Panc1 (cell line): ENCODE measurements around the gene TPSG1. TPM values are rescaled to one million over a fixed set of nuclear protein-coding genes. Genes with fewer than 3 reads are reported as not detected.
"Not testable (repeated sequence)": the region's sequence is repeated elsewhere in the genome, so short reads cannot be mapped to it uniquely, and the experiment has no call there.

Experiments used
- ATAC-seq: fragments of 200-7000 bp; cut with Tn5 transposase; 2 replicates; pipeline ENCODE4 v1.9.1; 2020; ENCODE audit warnings: mild to moderate bottlenecking, moderate library complexity
- BruUV-seq: library from RNA; stranded (reverse); fragments of 400-500 nt; replicated peaks from 2 replicates; lab custom pipeline; 2021; lab: Mats Ljungman, UMichigan
- CTCF ChIA-PET: fragments of 300-600 bp; sonication (Branson Sonifier 250); formaldehyde crosslinking; loops from one replicate; lab custom pipeline; 2022; ENCODE audit warnings: antibody characterized with exemption; lab: Charles Lee
- POLR2A ChIA-PET: fragments of 300-600 bp; sonication (Branson Sonifier 250); formaldehyde crosslinking; loops from one replicate; lab custom pipeline; 2022; ENCODE audit warnings: antibody characterized with exemption; lab: Charles Lee
- DNase-seq: peaks from one replicate; pipeline ENCODE4 v3.0.0-alpha.2; 2010; ENCODE audit warnings: low read depth, low spot score
- H3K27ac ChIP-seq: 2 replicates; pipeline ENCODE4 v1.5.1; 2011; ENCODE audit warnings: mild to moderate bottlenecking, low read length, inconsistent platforms
- H3K27me3 ChIP-seq: fragments of 200-500 bp; sonication (Bioruptor generic); 2 replicates; pipeline ENCODE4 v1.6.0; 2014; ENCODE audit warnings: low read length, inconsistent platforms; ENCODE audit not compliant: control insufficient read depth, insufficient read depth
- H3K36me3 ChIP-seq: fragments of 200-500 bp; sonication (Bioruptor generic); 2 replicates; pipeline ENCODE4 v1.5.1; 2014; ENCODE audit warnings: inconsistent platforms, mild to moderate bottlenecking, low read length, moderate library complexity; ENCODE audit not compliant: control insufficient read depth, insufficient read depth
- H3K4me1 ChIP-seq: 2 replicates; pipeline ENCODE4 v1.5.1; 2011; ENCODE audit warnings: inconsistent platforms, mild to moderate bottlenecking, low read length, moderate library complexity; ENCODE audit not compliant: control insufficient read depth, insufficient read depth
- H3K4me3 ChIP-seq, 2 experiments: 2 replicates each; pipeline ENCODE4 v1.5.1; 2011 to 2012; ENCODE audit warnings: low read depth in 2 of 2, low read length in 2 of 2, mild to moderate bottlenecking in 2 of 2, inconsistent platforms in 1 of 2, moderate library complexity in 1 of 2
- H3K9me3 ChIP-seq: fragments of 200-500 bp; sonication (Bioruptor generic); 2 replicates; pipeline ENCODE4 v1.5.1; 2014; ENCODE audit warnings: low read depth, mild to moderate bottlenecking, inconsistent platforms, low read length, moderate library complexity; ENCODE audit not compliant: control insufficient read depth, insufficient read depth
- REST ChIP-seq, 2 experiments: IDR thresholded peaks; 2 replicates each; pipeline ENCODE4 v1.6.1; 2011 to 2012; ENCODE audit warnings: low read depth in 2 of 2, control low read depth in 1 of 2, low read length in 1 of 2, mild to moderate bottlenecking in 1 of 2, moderate library complexity in 1 of 2; ENCODE audit not compliant: insufficient read depth in 1 of 2
- SIN3A ChIP-seq: IDR thresholded peaks from 2 replicates; pipeline ENCODE4 v1.6.1; 2012; ENCODE audit warnings: low read depth, mild to moderate bottlenecking, low read length, moderate library complexity, borderline replicate concordance; ENCODE audit not compliant: insufficient read depth
- in situ Hi-C: cut with HindIII; loops from 2 replicates; pipeline ENCODE4 v1.10.0; 2016; ENCODE audit warnings: low sequenced_read_pairs, low pct_unique_long_range_greater_than_20kb
- intact Hi-C: fragments of 100-400 bp; cut with micrococcal nuclease; formaldehyde crosslinking; loops from one replicate; pipeline ENCODE4 v1.10.0; 2022; ENCODE audit not compliant: unreplicated experiment
- total RNA-seq: library from RNA; stranded (reverse); gene quantifications from one replicate; pipeline ENCODE4 v1.2.1, GENCODE V29; 2021; ENCODE audit not compliant: unreplicated experiment

TPSG1 gene
- total RNA-seq, 1 experiment from 2014 or later = 4.6 TPM

DNA sequence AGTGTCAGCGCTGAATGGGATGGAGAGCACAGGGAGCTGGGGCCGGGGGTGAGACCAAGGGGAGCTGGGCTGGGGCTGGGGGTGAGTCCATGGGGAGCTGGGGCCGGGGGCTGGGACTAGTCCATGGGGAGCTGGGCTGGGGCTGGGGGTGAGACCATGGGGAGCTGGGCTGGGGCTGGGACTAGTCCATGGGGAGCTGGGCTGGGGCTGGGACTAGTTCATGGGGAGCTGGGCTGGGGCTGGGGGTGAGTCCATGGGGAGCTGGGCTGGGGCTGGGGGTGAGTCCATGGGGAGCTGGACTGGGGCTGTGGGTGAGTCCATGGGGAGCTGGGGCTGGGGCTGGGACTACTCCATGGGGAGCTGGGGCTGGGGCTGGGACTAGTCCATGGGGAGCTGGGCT, 29.8 kb upstream of the TPSG1 start:
- CTCF ChIA-PET, DNase-seq, POLR2A ChIA-PET, H3K27ac ChIP-seq, ATAC-seq, intact Hi-C loops, BruUV-seq, H3K36me3 ChIP-seq, H3K9me3 ChIP-seq, H3K27me3 ChIP-seq, H3K4me3 ChIP-seq, in situ Hi-C loops, H3K4me1 ChIP-seq: not testable (repeated sequence)

DNA sequence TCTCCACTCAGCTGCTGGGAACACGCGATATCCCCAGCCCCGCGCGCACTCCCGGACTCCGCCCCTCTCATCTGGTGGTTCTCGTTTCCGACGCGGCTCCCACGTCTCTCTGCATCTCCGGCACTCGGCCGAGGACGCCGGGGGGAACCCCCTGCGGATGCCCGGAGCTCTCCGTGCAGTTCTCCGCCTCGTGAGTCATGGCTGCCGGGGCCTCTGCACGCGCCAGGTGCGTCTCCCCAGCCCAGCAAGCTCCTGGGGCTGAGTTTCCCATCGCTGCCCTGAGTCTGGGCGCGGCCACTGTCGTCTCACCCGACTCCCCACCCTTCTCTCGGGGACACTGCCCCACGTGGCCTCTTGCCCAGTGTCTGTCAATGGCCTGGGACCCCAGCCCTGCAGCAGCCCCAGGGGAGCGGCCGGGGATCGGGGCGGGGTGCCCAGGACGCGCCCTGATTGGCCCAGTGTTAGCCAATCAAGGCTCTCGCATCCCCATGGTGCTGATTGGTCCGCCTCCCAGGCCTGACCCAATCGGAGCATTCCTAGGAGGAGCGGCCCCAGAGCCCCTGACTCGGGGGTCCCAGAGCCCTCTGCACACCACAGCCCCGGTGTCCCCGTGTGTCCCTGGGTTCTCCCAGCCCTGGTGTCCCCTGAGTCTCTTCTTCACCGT, 28.8 kb upstream of the TPSG1 start:
- CTCF ChIA-PET, H3K4me3 ChIP-seq, H3K27me3 ChIP-seq, H3K9me3 ChIP-seq, H3K4me1 ChIP-seq, BruUV-seq, H3K36me3 ChIP-seq, in situ Hi-C loops, POLR2A ChIA-PET, H3K27ac ChIP-seq, DNase-seq, intact Hi-C loops: not testable (repeated sequence)
- peak; percentile 90 for ATAC-seq

DNA sequence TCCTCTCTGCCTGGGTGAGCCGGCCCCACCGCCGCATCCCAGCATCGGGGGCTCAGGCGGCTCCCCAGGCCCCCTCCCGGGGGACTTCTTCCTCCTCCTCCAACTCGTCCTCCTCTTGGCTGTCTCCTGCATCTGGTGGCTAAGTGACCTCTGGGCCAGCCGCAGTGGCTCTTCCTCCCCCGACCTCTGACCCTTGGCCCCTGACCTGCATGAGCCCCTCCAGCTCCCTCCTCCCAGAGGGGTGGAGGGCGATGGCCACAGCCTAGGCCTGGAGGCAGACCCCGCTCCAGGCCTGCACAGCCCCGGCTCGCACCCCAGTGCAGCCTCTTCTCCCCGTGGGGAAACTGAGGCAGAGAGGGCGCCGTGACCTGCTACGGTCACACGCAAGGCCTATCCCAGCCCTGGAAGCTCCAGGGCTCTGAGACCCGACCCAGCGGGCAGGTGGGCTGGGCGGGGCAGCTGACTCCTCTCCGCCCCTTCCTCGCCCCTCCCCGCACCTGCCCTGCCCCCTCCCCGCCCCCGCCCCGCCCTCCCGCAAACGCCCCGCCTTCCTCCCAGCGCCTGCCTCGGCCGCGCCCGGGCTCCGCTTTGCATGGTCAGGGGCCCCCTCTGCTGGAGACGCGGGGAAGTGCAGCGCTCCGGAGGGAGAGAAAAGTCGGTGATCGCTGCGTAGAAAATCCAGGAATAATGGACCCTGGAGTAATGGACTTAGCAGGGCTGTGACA, 24.1 kb upstream of the TPSG1 start:
- DNase-seq, H3K9me3 ChIP-seq: not testable (repeated sequence)

DNA sequence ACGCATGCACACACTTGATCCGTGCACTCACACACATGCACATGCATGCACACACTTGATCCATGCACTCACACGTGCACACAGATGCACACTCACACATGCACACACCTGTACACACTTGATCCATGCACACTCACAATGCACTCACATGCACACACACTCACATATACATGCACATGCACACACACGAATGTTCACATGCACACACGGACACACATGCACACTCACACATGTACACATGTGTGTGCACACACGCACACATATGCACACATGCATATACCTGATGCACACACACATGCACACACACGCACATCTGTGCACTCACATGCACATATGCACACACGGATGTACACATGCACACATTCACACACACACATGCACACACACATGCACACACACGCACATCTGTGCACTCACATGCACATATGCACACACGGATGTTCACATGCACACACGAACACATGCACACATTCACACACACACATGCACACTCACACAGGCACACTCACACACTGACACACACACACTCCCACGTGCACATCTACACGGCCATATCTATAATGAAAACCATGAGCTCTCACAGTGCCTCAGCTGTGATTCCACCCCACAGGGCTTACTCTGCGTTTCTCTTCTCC, 23.0 kb upstream of the TPSG1 start:
- intact Hi-C loops, H3K4me1 ChIP-seq, H3K4me3 ChIP-seq, CTCF ChIA-PET, POLR2A ChIA-PET, in situ Hi-C loops, H3K27ac ChIP-seq, H3K36me3 ChIP-seq, BruUV-seq, DNase-seq, H3K27me3 ChIP-seq, H3K9me3 ChIP-seq, ATAC-seq: not testable (repeated sequence)

More for the DNA sequence above, 24.1 kb upstream of the TPSG1 start:
- CTCF ChIA-PET, H3K27me3 ChIP-seq, POLR2A ChIA-PET, BruUV-seq, H3K36me3 ChIP-seq, in situ Hi-C loops, H3K4me3 ChIP-seq, intact Hi-C loops, H3K27ac ChIP-seq, H3K4me1 ChIP-seq: not testable (repeated sequence)
- peak; percentile 60 for ATAC-seq

- Histone ChIP-seq H3K27ac (peak overlapping the region; percentile 66), H3K27me3 (no peaks in the 10 kb centered on the region), H3K4me1 (peaks cover 9% of the 10 kb centered on the region), H3K9me3 (no peaks in the 10 kb centered on the region), H3K4me3 (no peak overlapping the region), H3K36me3 (no peaks in the 10 kb centered on the region)
- CTCF ChIA-PET = no interaction called here
- in situ Hi-C loops (no loop called here), intact Hi-C loops (no loop called here)
- ATAC-seq (no peak), DNase-seq (no peak)
- TF ChIP-seq REST (IDR thresholded peaks at IDR 0.05; ENCODE audit: insufficient read depth in 1 of 2, low read depth in 2 of 2, low read length in 1 of 2) (no peak), SIN3A (no peak)
- BruUV-seq = no TSS peak
- POLR2A ChIA-PET = no interaction called here
Measured at GRCh38 chr16:1245452-1246020, 20.5 kb upstream of the TPSG1 start.
